H1 (cell line): ENCODE results near the gene OR5D18. TPM values are rescaled to one million over a fixed set of nuclear protein-coding genes. Genes with fewer than 3 reads are reported as not detected.

Experiments
- ZNF274 ChIP-seq: IDR thresholded peaks from 2 replicates; pipeline ENCODE4 v1.7.0; 2012; ENCODE audit warnings: low read length, borderline replicate concordance; ENCODE audit errors: extremely low read depth
- polyA plus RNA-seq, 7 experiments: library from polyadenylated mRNA; depleted of rRNA in 3 of 7; stranded (reverse) in 5 of 7; unstranded in 2 of 7; fragments of >200 nt in 5 of 7; fragments of 200-250 nt in 2 of 7; gene quantifications; 1 replicate in 5 of 7; 2 replicates in 1 of 7; 4 replicates in 1 of 7; pipeline versions ENCODE4 v1.2.1 to v1.2.3, GENCODE V29; 2011 to 2013; ENCODE audit warnings: missing spikeins in 2 of 7, mixed read lengths in 2 of 7
- total RNA-seq: library from RNA; stranded (reverse); fragmentation: NEBNext Ultra II Directional; extraction: Animal tissue kit (Norgen Biotek cat#: 25700); gene quantifications from 2 replicates; pipeline ENCODE4 v1.2.1, GENCODE V29; 2021
- TF ChIP-seq, protein P1 (sequence below): fragments of 300-600 bp; sonication (generic); IDR thresholded peaks from 2 replicates; pipeline ENCODE4 v1.7.1; 2012; ENCODE audit warnings: low read length, moderate library complexity, mild to moderate bottlenecking, inconsistent platforms; ENCODE audit not compliant: insufficient replicate concordance

Gene OR5D18
- total and polyA plus RNA-seq, 2 of the 8 experiments (the other 6 are each of a cell fraction or from before 2014, with no cell fraction given) = not detected

DNA sequence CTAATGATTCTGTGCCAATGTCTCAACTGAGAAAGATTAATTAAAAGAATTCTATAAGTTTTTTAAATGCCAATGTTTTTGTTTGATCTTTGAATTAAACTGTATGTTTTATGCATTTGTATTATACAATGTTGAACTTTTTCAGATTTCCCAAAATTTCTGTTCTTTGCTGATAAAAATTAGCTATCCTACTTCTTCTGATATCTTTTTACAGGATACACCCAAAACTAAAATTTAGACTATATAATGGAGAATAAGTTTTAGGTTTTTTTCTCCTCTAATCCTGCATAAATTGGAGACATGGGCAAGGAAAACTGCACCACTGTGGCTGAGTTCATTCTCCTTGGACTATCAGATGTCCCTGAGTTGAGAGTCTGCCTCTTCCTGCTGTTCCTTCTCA is 7.5 kb downstream of the OR5D18 start, which contains the start of gene OR5L2 (continued):
- TF ChIP-seq, protein P1, sequence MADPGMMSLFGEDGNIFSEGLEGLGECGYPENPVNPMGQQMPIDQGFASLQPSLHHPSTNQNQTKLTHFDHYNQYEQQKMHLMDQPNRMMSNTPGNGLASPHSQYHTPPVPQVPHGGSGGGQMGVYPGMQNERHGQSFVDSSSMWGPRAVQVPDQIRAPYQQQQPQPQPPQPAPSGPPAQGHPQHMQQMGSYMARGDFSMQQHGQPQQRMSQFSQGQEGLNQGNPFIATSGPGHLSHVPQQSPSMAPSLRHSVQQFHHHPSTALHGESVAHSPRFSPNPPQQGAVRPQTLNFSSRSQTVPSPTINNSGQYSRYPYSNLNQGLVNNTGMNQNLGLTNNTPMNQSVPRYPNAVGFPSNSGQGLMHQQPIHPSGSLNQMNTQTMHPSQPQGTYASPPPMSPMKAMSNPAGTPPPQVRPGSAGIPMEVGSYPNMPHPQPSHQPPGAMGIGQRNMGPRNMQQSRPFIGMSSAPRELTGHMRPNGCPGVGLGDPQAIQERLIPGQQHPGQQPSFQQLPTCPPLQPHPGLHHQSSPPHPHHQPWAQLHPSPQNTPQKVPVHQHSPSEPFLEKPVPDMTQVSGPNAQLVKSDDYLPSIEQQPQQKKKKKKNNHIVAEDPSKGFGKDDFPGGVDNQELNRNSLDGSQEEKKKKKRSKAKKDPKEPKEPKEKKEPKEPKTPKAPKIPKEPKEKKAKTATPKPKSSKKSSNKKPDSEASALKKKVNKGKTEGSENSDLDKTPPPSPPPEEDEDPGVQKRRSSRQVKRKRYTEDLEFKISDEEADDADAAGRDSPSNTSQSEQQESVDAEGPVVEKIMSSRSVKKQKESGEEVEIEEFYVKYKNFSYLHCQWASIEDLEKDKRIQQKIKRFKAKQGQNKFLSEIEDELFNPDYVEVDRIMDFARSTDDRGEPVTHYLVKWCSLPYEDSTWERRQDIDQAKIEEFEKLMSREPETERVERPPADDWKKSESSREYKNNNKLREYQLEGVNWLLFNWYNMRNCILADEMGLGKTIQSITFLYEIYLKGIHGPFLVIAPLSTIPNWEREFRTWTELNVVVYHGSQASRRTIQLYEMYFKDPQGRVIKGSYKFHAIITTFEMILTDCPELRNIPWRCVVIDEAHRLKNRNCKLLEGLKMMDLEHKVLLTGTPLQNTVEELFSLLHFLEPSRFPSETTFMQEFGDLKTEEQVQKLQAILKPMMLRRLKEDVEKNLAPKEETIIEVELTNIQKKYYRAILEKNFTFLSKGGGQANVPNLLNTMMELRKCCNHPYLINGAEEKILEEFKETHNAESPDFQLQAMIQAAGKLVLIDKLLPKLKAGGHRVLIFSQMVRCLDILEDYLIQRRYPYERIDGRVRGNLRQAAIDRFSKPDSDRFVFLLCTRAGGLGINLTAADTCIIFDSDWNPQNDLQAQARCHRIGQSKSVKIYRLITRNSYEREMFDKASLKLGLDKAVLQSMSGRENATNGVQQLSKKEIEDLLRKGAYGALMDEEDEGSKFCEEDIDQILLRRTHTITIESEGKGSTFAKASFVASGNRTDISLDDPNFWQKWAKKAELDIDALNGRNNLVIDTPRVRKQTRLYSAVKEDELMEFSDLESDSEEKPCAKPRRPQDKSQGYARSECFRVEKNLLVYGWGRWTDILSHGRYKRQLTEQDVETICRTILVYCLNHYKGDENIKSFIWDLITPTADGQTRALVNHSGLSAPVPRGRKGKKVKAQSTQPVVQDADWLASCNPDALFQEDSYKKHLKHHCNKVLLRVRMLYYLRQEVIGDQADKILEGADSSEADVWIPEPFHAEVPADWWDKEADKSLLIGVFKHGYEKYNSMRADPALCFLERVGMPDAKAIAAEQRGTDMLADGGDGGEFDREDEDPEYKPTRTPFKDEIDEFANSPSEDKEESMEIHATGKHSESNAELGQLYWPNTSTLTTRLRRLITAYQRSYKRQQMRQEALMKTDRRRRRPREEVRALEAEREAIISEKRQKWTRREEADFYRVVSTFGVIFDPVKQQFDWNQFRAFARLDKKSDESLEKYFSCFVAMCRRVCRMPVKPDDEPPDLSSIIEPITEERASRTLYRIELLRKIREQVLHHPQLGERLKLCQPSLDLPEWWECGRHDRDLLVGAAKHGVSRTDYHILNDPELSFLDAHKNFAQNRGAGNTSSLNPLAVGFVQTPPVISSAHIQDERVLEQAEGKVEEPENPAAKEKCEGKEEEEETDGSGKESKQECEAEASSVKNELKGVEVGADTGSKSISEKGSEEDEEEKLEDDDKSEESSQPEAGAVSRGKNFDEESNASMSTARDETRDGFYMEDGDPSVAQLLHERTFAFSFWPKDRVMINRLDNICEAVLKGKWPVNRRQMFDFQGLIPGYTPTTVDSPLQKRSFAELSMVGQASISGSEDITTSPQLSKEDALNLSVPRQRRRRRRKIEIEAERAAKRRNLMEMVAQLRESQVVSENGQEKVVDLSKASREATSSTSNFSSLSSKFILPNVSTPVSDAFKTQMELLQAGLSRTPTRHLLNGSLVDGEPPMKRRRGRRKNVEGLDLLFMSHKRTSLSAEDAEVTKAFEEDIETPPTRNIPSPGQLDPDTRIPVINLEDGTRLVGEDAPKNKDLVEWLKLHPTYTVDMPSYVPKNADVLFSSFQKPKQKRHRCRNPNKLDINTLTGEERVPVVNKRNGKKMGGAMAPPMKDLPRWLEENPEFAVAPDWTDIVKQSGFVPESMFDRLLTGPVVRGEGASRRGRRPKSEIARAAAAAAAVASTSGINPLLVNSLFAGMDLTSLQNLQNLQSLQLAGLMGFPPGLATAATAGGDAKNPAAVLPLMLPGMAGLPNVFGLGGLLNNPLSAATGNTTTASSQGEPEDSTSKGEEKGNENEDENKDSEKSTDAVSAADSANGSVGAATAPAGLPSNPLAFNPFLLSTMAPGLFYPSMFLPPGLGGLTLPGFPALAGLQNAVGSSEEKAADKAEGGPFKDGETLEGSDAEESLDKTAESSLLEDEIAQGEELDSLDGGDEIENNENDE = no peak
- TF ChIP-seq ZNF274 = no peak
